ENCODE measurements around the gene DLG2. TPM values are rescaled to one million over a fixed set of nuclear protein-coding genes. Genes with fewer than 3 reads are reported as not detected.

Gene DLG2
- total and polyA plus RNA-seq, 2 donors (not counting 3 experiments of a cell fraction or from before 2014, with no cell fraction given) = 0.15 to 1.1 TPM

DNA sequence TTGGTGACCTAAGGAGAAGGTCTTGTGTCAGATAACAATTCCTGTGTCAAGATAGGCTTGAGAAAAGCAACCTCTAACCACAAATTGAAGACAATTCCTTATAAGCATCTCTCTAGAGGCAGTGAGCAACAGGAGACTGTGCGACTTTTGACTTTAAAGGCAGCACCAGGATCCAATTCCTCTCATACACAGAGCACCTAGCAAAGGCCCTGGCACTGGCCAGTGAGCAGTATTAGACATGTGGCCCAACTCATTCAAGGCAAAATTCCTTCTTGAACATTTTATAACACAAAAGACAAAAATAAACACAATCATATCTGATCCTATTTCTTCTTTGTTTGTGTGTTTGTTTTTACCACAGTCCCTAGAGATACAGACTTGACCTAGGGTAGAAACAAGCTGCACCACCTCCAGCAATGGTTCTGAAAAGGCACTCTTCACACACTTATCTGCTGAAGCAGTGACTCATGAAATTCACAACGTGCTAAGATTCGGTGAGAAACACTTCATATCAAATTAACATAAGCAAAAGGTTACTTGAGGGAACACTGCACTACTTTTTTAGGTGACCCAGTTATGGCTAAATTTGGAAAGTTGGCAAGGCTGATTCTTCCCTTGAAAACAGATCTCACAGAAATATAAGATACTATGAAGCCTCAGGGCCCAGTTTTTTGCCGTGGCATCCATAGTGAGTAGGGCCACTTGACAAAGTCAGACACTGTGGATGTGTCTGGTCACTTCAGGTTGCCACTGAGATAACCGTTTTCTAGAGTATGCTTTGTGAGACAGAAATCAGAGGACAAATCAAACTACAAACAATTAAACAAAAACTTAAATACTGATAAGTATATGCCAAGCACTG, 1018.9 kb downstream of the DLG2 start:
- BruUV-seq (replicated peaks) = no TSS peak
- no peaks in the 10 kb centered on the region for H3K79me2 ChIP-seq (ENCODE audit: control insufficient read depth, insufficient read depth, low read length)
- ChIA-PET POLR2A (no interaction called here), CTCF (no interaction called here)
- H2AFZ ChIP-seq (ENCODE audit: low read depth, low read length) = no peak overlapping the region
- no peaks in the 10 kb centered on the region for H3K36me3 ChIP-seq (ENCODE audit: control insufficient read depth in 2 of 2, extremely low read depth in 1 of 2, insufficient read depth in 2 of 2, low read length in 2 of 2)
- H4K20me1 ChIP-seq (replicated peaks; ENCODE audit: control insufficient read depth, extremely low read depth, insufficient read depth, low read length) = no peaks in the 10 kb centered on the region
- intact Hi-C loops (cut with micrococcal nuclease) (no loop called here), dilution Hi-C loops (cut with MboI; ENCODE audit: extremely low pct_ligation_motif_present, low sequenced_read_pairs) (no loop called here)
- H3K27me3 ChIP-seq (ENCODE audit: control insufficient read depth in 2 of 2, insufficient read depth in 2 of 2, low read length in 2 of 2) = no peaks in the 10 kb centered on the region
- FAIRE-seq (no peak), DNase-seq (ENCODE audit: low read depth, low spot score) (no peak)
- no peaks in the 10 kb centered on the region for H3K4me1 ChIP-seq (ENCODE audit: control insufficient read depth, extremely low read depth, insufficient read depth, low read length)
- no peak overlapping the region for H3K4me3 ChIP-seq (replicated peaks in 1 of 3; ENCODE audit: insufficient read depth in 1 of 3, low read depth in 1 of 3, low read length in 3 of 3)
- H3K9me3 ChIP-seq (replicated peaks; ENCODE audit: control insufficient read depth, insufficient read depth, low read length) = no peaks in the 10 kb centered on the region
- no peak overlapping the region for H3K4me2 ChIP-seq (ENCODE audit: insufficient read depth, low read length)
- no peaks in the 10 kb centered on the region for H3K9me1 ChIP-seq (replicated peaks; ENCODE audit: control insufficient read depth, extremely low read depth, insufficient read depth, low read length)
- no peak for TF ChIP-seq JUN (IDR thresholded peaks at IDR 0.05; ENCODE audit: borderline replicate concordance, insufficient read depth, insufficient read length, low read depth)
- TF ChIP-seq EZH2 (IDR thresholded peaks at IDR 0.05; ENCODE audit: borderline replicate concordance, low read depth, low read length, severe bottlenecking) = no peak
- TF ChIP-seq POLR2A (IDR thresholded peaks at IDR 0.05; ENCODE audit: low read depth, low read length) = no peak
- no peak for TF ChIP-seq MAX (IDR thresholded peaks at IDR 0.05; ENCODE audit: insufficient read depth, insufficient read length)
- no peak overlapping the region for H3K27ac ChIP-seq (ENCODE audit: insufficient read depth, low read depth, low read length)
- H3K9ac ChIP-seq (replicated peaks; ENCODE audit: extremely low read depth, insufficient read depth, low read length) = no peak overlapping the region

DNA sequence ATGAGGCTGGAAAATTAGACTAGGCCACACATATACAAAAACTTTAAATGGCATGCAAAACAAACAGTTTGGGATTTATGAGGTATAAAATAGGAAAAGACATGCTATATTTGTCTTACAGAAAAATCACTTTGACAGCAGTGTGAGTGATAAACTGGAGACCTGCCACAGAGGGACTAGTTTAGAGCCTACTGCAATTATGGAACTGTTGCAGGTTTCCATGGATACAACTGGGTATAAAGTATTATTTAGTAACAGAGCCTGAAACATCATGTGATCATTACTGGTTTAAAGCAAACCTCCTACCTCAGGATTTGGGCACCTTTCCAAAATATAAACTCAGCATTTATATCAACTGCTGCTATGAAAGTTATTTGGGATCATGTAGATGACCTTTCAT, 1032.5 kb downstream of the DLG2 start:
- Histone ChIP-seq H3K9me3 (replicated peaks; ENCODE audit: control insufficient read depth, insufficient read depth, low read length) (no peaks in the 10 kb centered on the region), H3K79me2 (ENCODE audit: control insufficient read depth, insufficient read depth, low read length) (no peaks in the 10 kb centered on the region), H3K27ac (ENCODE audit: insufficient read depth, low read depth, low read length) (no peak overlapping the region), H3K4me1 (ENCODE audit: control insufficient read depth, extremely low read depth, insufficient read depth, low read length) (no peaks in the 10 kb centered on the region), H3K4me3 (replicated peaks in 1 of 3; ENCODE audit: insufficient read depth in 1 of 3, low read depth in 1 of 3, low read length in 3 of 3) (no peak overlapping the region), H3K9ac (replicated peaks; ENCODE audit: extremely low read depth, insufficient read depth, low read length) (no peak overlapping the region), H3K9me1 (replicated peaks; ENCODE audit: control insufficient read depth, extremely low read depth, insufficient read depth, low read length) (no peaks in the 10 kb centered on the region), H3K4me2 (ENCODE audit: insufficient read depth, low read length) (no peak overlapping the region), H4K20me1 (replicated peaks; ENCODE audit: control insufficient read depth, extremely low read depth, insufficient read depth, low read length) (no peaks in the 10 kb centered on the region), H3K36me3 (ENCODE audit: control insufficient read depth in 2 of 2, extremely low read depth in 1 of 2, insufficient read depth in 2 of 2, low read length in 2 of 2) (no peaks in the 10 kb centered on the region), H3K27me3 (ENCODE audit: control insufficient read depth in 2 of 2, insufficient read depth in 2 of 2, low read length in 2 of 2) (no peaks in the 10 kb centered on the region), H2AFZ (ENCODE audit: low read depth, low read length) (no peak overlapping the region)
- ChIA-PET POLR2A (no interaction called here), CTCF (no interaction called here)
- BruUV-seq (replicated peaks) = no TSS peak
- dilution Hi-C loops (cut with MboI; ENCODE audit: extremely low pct_ligation_motif_present, low sequenced_read_pairs) = no loop called here
- FAIRE-seq = no peak
- TF ChIP-seq MYC (IDR thresholded peaks at IDR 0.05; ENCODE audit: low read depth, low read length) (no peak), EZH2 (IDR thresholded peaks at IDR 0.05; ENCODE audit: borderline replicate concordance, low read depth, low read length, severe bottlenecking) (no peak), POLR2AphosphoS5 (IDR thresholded peaks at IDR 0.05; ENCODE audit: insufficient read depth, low read depth, low read length) (no peak), MAX (IDR thresholded peaks at IDR 0.05; ENCODE audit: insufficient read depth, insufficient read length) (no peak), POLR2A (IDR thresholded peaks at IDR 0.05; ENCODE audit: low read depth, low read length) (no peak), FOS (IDR thresholded peaks at IDR 0.05; ENCODE audit: borderline replicate concordance, insufficient read depth, low read length) (no peak), JUN (IDR thresholded peaks at IDR 0.05; ENCODE audit: borderline replicate concordance, insufficient read depth, insufficient read length, low read depth) (no peak), GATA2 (IDR thresholded peaks at IDR 0.05; ENCODE audit: insufficient read depth, insufficient read length, low read depth, low read length) (no peak), CTCF (IDR thresholded peaks at IDR 0.05; ENCODE audit: extremely low read depth in 1 of 2, insufficient read depth in 1 of 2, low read depth in 1 of 2, low read length in 2 of 2) (no peak)
- DNase-seq (ENCODE audit: low read depth, low spot score) = no peak
- intact Hi-C loops (cut with micrococcal nuclease) = no loop called here
